ENCODE results near the gene PAQR7. TPM values are rescaled to one million over a fixed set of nuclear protein-coding genes. Genes with fewer than 3 reads are reported as not detected.

The PAQR7 gene
- total RNA-seq, 1 donor from 2014 or later, result 15.1 TPM

GRCh38 chr1:25918615-25919014, 43.1 kb upstream of the PAQR7 start:
- no peaks in the 10 kb centered on the region for H4K20me1 ChIP-seq (ENCODE audit: insufficient read depth, low read length)
- no peak overlapping the region for H3K9ac ChIP-seq (ENCODE audit: low read length)
- DNase-seq (ENCODE audit: low read depth) (no peak), FAIRE-seq (no peak)
- TF ChIP-seq CTCF (IDR thresholded peaks at IDR 0.05; ENCODE audit: insufficient read depth, low read depth, low read length) (no peak), EZH2 (IDR thresholded peaks at IDR 0.05; ENCODE audit: insufficient read depth, low read length) (no peak)
- H2AFZ ChIP-seq (ENCODE audit: low read depth, low read length), result no peak overlapping the region
- no peak overlapping the region for H3K4me2 ChIP-seq (ENCODE audit: low read length)
- H3K9me3 Mint-ChIP-seq (ENCODE audit: unreplicated experiment), result no peaks in the 10 kb centered on the region
- no peak overlapping the region for H3K4me3 Mint-ChIP-seq (ENCODE audit: unreplicated experiment)
- peaks cover 14% of the 10 kb centered on the region for H3K27me3 Mint-ChIP-seq (ENCODE audit: low read depth, unreplicated experiment)
- no peaks in the 10 kb centered on the region for H3K36me3 ChIP-seq (ENCODE audit: insufficient read depth, low read length)
- peaks cover 19% of the 10 kb centered on the region for H3K4me1 Mint-ChIP-seq (ENCODE audit: low read depth, unreplicated experiment)
- H3K27me3 ChIP-seq (ENCODE audit: insufficient read depth, low read length), result no peaks in the 10 kb centered on the region
- no peaks in the 10 kb centered on the region for H3K9me3 ChIP-seq (ENCODE audit: insufficient read depth, low read depth, low read length)
- H3K4me3 ChIP-seq (ENCODE audit: insufficient read depth, low read depth, low read length), result no peak overlapping the region
- peaks cover 16% of the 10 kb centered on the region for H3K4me1 ChIP-seq (ENCODE audit: insufficient read depth, low read length)
- H3K36me3 Mint-ChIP-seq (ENCODE audit: low read depth, unreplicated experiment), result no peaks in the 10 kb centered on the region
- no peak overlapping the region for H3K27ac ChIP-seq (ENCODE audit: low read depth, low read length)
- H3K79me2 ChIP-seq (ENCODE audit: insufficient read depth, low read length), result no peaks in the 10 kb centered on the region
- no peak overlapping the region for H3K27ac Mint-ChIP-seq (ENCODE audit: unreplicated experiment)

- Mint-ChIP-seq H3K4me1 (ENCODE audit: low read depth, unreplicated experiment) (peaks cover 19% of the 10 kb centered on the region), H3K36me3 (ENCODE audit: low read depth, unreplicated experiment) (no peaks in the 10 kb centered on the region), H3K27ac (ENCODE audit: unreplicated experiment) (peak overlapping the region; percentile 72), H3K27me3 (ENCODE audit: low read depth, unreplicated experiment) (peaks cover 10% of the 10 kb centered on the region), H3K4me3 (ENCODE audit: unreplicated experiment) (no peak overlapping the region), H3K9me3 (ENCODE audit: unreplicated experiment) (no peaks in the 10 kb centered on the region)
- Histone ChIP-seq H3K27me3 (ENCODE audit: insufficient read depth, low read length) (no peaks in the 10 kb centered on the region), H3K4me3 (ENCODE audit: insufficient read depth, low read depth, low read length) (no peak overlapping the region), H3K79me2 (ENCODE audit: insufficient read depth, low read length) (no peaks in the 10 kb centered on the region), H2AFZ (ENCODE audit: low read depth, low read length) (no peak overlapping the region), H3K27ac (ENCODE audit: low read depth, low read length) (no peak overlapping the region), H3K36me3 (ENCODE audit: insufficient read depth, low read length) (no peaks in the 10 kb centered on the region), H3K4me1 (ENCODE audit: insufficient read depth, low read length) (peaks cover 10% of the 10 kb centered on the region), H3K9me3 (ENCODE audit: insufficient read depth, low read depth, low read length) (no peaks in the 10 kb centered on the region), H3K9ac (ENCODE audit: low read length) (no peak overlapping the region), H3K4me2 (ENCODE audit: low read length) (no peak overlapping the region), H4K20me1 (ENCODE audit: insufficient read depth, low read length) (no peaks in the 10 kb centered on the region)
- DNase-seq (ENCODE audit: low read depth) (no peak), FAIRE-seq (no peak)
- TF ChIP-seq CTCF (IDR thresholded peaks at IDR 0.05; ENCODE audit: insufficient read depth, low read depth, low read length) (no peak), EZH2 (IDR thresholded peaks at IDR 0.05; ENCODE audit: insufficient read depth, low read length) (no peak)
These were observed 42.5 kb upstream of the PAQR7 start for GRCh38 chr1:25917996-25918395.

DNA sequence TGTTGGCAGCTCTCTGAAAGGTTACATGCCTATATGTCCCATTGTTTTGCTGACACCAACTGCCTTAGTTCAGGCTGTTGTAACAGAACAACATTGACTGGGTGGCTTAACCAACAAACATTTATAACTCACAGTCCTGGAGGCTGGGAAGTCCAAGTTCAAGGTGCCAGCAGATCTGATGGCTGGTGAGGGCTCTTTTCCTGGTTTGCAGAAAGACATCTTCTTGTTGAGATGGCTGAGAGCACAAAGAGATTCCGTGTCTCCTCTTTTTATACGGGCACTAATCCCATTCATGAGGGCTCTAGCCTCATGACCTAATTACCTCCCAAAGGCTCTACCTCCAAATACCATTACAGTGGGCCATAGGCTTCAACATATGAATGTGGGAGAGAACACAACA, 41.0 kb upstream of the PAQR7 start:
- H3K4me3 Mint-ChIP-seq (ENCODE audit: unreplicated experiment), result no peak overlapping the region
- no peak for TF ChIP-seq EZH2 (IDR thresholded peaks at IDR 0.05; ENCODE audit: insufficient read depth, low read length)
- TF ChIP-seq CTCF (IDR thresholded peaks at IDR 0.05; ENCODE audit: insufficient read depth, low read depth, low read length), result no peak
- DNase-seq (ENCODE audit: low read depth) (no peak), FAIRE-seq (no peak)
- no peaks in the 10 kb centered on the region for H3K9me3 Mint-ChIP-seq (ENCODE audit: unreplicated experiment)
- no peak overlapping the region for H3K27ac ChIP-seq (ENCODE audit: low read depth, low read length)
- peaks cover 27% of the 10 kb centered on the region for H3K4me1 Mint-ChIP-seq (ENCODE audit: low read depth, unreplicated experiment)
- H3K36me3 Mint-ChIP-seq (ENCODE audit: low read depth, unreplicated experiment), result no peaks in the 10 kb centered on the region
- no peak overlapping the region for H3K4me3 ChIP-seq (ENCODE audit: insufficient read depth, low read depth, low read length)
- H3K27ac Mint-ChIP-seq (ENCODE audit: unreplicated experiment), result no peak overlapping the region
- no peaks in the 10 kb centered on the region for H3K79me2 ChIP-seq (ENCODE audit: insufficient read depth, low read length)
- no peak overlapping the region for H2AFZ ChIP-seq (ENCODE audit: low read depth, low read length)
- H3K9ac ChIP-seq (ENCODE audit: low read length), result no peak overlapping the region
- H3K27me3 Mint-ChIP-seq (ENCODE audit: low read depth, unreplicated experiment), result peaks cover 7% of the 10 kb centered on the region
- H3K4me2 ChIP-seq (ENCODE audit: low read length), result no peak overlapping the region
- no peaks in the 10 kb centered on the region for H3K9me3 ChIP-seq (ENCODE audit: insufficient read depth, low read depth, low read length)
- no peaks in the 10 kb centered on the region for H3K27me3 ChIP-seq (ENCODE audit: insufficient read depth, low read length)
- no peaks in the 10 kb centered on the region for H4K20me1 ChIP-seq (ENCODE audit: insufficient read depth, low read length)
- H3K4me1 ChIP-seq (ENCODE audit: insufficient read depth, low read length), result peaks cover 12% of the 10 kb centered on the region
- H3K36me3 ChIP-seq (ENCODE audit: insufficient read depth, low read length), result no peaks in the 10 kb centered on the region

Data from astrocyte (in vitro differentiated cells and primary cell).